TTC549 (cell line): ENCODE measurements around the gene C9orf50.
"Not testable (repeated sequence)": the region's sequence is repeated elsewhere in the genome, so short reads cannot be mapped to it uniquely, and the experiment has no call there.

ENCODE experiments used
- FAIRE-seq: peaks from 2 replicates; lab custom pipeline; 2012; peaks lifted over from hg19 to GRCh38; lab: Jason Lieb, UNC

Gene C9orf50

GRCh38 chr9:129609486-129610212, 11.3 kb downstream of the C9orf50 start:
- FAIRE-seq: no peak

- FAIRE-seq: no peak
Observed at GRCh38 chr9:129608561-129609481, 12.1 kb downstream of the C9orf50 start.

GRCh38 chr9:129607027-129607387, 13.9 kb downstream of the C9orf50 start:
- no peak for FAIRE-seq

GRCh38 chr9:129606161-129607026, 14.5 kb downstream of the C9orf50 start:
- FAIRE-seq: no peak

- FAIRE-seq: no peak
Observed at GRCh38 chr9:129604766-129605163, 16.1 kb downstream of the C9orf50 start.

GRCh38 chr9:129604056-129604765, 16.7 kb downstream of the C9orf50 start:
- no peak for FAIRE-seq

GRCh38 chr9:129602598-129603415, 18.1 kb downstream of the C9orf50 start:
- FAIRE-seq: no peak

- FAIRE-seq: no peak
Observed at GRCh38 chr9:129601082-129601674, 19.7 kb downstream of the C9orf50 start.

- FAIRE-seq: no peak
Observed at GRCh38 chr9:129598089-129598596, 22.8 kb downstream of the C9orf50 start.

GRCh38 chr9:129597355-129598088, 23.4 kb downstream of the C9orf50 start:
- FAIRE-seq: no peak

- FAIRE-seq: no peak
Observed at GRCh38 chr9:129596541-129597331, 24.2 kb downstream of the C9orf50 start.

- FAIRE-seq: no peak
Observed at GRCh38 chr9:129595903-129596540, 24.9 kb downstream of the C9orf50 start.

GRCh38 chr9:129595311-129595741, 25.6 kb downstream of the C9orf50 start:
- no peak for FAIRE-seq

GRCh38 chr9:129594632-129595031, 26.3 kb downstream of the C9orf50 start:
- no peak for FAIRE-seq

- FAIRE-seq: not testable (repeated sequence)
Observed at GRCh38 chr9:129592790-129593189, 28.1 kb downstream of the C9orf50 start.

- FAIRE-seq: no peak
Observed at GRCh38 chr9:129591916-129592315, 29.0 kb downstream of the C9orf50 start.

GRCh38 chr9:129590466-129590865, 30.4 kb downstream of the C9orf50 start:
- no peak for FAIRE-seq
